GM12878 (cell line): ENCODE data around the gene RAC2. TPM values are rescaled to one million over a fixed set of nuclear protein-coding genes. Genes with fewer than 3 reads are reported as not detected.

ENCODE experiments used
- CBX5 ChIP-seq: sonication (generic); IDR thresholded peaks from 2 replicates; pipeline ENCODE4 v1.6.1; 2016; ENCODE audit warnings: low read depth, moderate library complexity, mild to moderate bottlenecking, inconsistent platforms
- EED ChIP-seq: sonication (generic); IDR thresholded peaks from 2 replicates; pipeline ENCODE4 v1.6.1; 2016; ENCODE audit warnings: antibody characterized with exemption, low read depth
- FOXM1 ChIP-seq: IDR thresholded peaks from 2 replicates; pipeline ENCODE4 v1.6.1; 2012; ENCODE audit warnings: low read depth, mild to moderate bottlenecking, inconsistent platforms, low read length, moderate library complexity
- IRF4 ChIP-seq: IDR thresholded peaks from 2 replicates; pipeline ENCODE4 v1.6.1; 2011; ENCODE audit warnings: low read depth, low read length
- MTA2 ChIP-seq: fragments of 450-650 bp; IDR thresholded peaks from 2 replicates; pipeline ENCODE4 v1.6.1; 2016; ENCODE audit warnings: low read depth, mild to moderate bottlenecking, moderate library complexity
- NBN ChIP-seq: fragments of 450-650 bp; IDR thresholded peaks from 2 replicates; pipeline ENCODE4 v1.6.1; 2016
- NFYB ChIP-seq: IDR thresholded peaks from 2 replicates; pipeline ENCODE4 v1.6.1; 2011; ENCODE audit warnings: low read depth, mild to moderate bottlenecking, low read length, improper control_type of control experiment, moderate library complexity; ENCODE audit not compliant: insufficient read depth
- SMAD1 ChIP-seq: fragments of 450-650 bp; IDR thresholded peaks from 2 replicates; pipeline ENCODE4 v1.6.1; 2018; ENCODE audit warnings: mild to moderate bottlenecking, low read depth; ENCODE audit not compliant: partially characterized antibody
- SMARCA5 ChIP-seq: fragments of 450-650 bp; IDR thresholded peaks from 2 replicates; pipeline ENCODE4 v1.6.1; 2017; ENCODE audit warnings: mild to moderate bottlenecking
- polyA plus RNA-seq, 11 experiments: library from polyadenylated mRNA; depleted of rRNA in 4 of 11; unstranded in 6 of 11; stranded (reverse) in 5 of 11; fragments of >200 nt; fragmentation: Nextera tagmentation in 4 of 11; fragmentation: Illumina TruSeq in 1 of 11; extraction: Ambion mirVana in 4 of 11; extraction: Trizol in 1 of 11; gene quantifications; 1 replicate in 1 of 11; 2 replicates in 10 of 11; pipeline versions ENCODE4 v1.2.1 to v1.2.3, GENCODE V29; 2011 to 2016; ENCODE audit warnings: inconsistent platforms in 2 of 11, missing spikeins in 2 of 11, low read depth in 1 of 11
- total RNA-seq, 4 experiments: library from RNA; depleted of rRNA in 3 of 4; stranded (reverse); fragments of >200 nt in 3 of 4; fragmentation: Illumina TruSeq in 1 of 4; extraction: Trizol in 1 of 4; gene quantifications; 2 replicates each; pipeline versions ENCODE4 v1.2.1 to v1.2.3, GENCODE V29; 2013 to 2021
- TF ChIP-seq, protein P1 (sequence below), 3 experiments: IDR thresholded peaks in 2 of 3; conservative IDR thresholded peaks in 1 of 3; 2 replicates each; pipeline ENCODE4 v1.5.1; 2011; ENCODE audit warnings: low read depth in 3 of 3, low read length in 3 of 3, mild to moderate bottlenecking in 3 of 3, control low read depth in 2 of 3, moderate library complexity in 2 of 3, inconsistent platforms in 1 of 3, mixed read lengths in 1 of 3; ENCODE audit not compliant: control insufficient read depth in 2 of 3, insufficient read depth in 1 of 3; ENCODE audit errors: extremely low read depth in 1 of 3
- TF ChIP-seq, protein P2 (sequence below): fragments of 450-650 bp; IDR thresholded peaks from 2 replicates; pipeline ENCODE4 v1.6.1; 2017; ENCODE audit warnings: mild to moderate bottlenecking, moderate library complexity
- TF ChIP-seq, protein P3 (sequence below): fragments of 150-350 bp; IDR thresholded peaks from 2 replicates; pipeline ENCODE4 v1.6.1; 2014; ENCODE audit warnings: mild to moderate bottlenecking, low read depth, low read length
- TF ChIP-seq, protein P4 (sequence below): IDR thresholded peaks from 2 replicates; pipeline ENCODE4 v1.6.1; 2012; ENCODE audit warnings: low read length, inconsistent platforms
- TF ChIP-seq, protein P5 (sequence below): IDR thresholded peaks from 2 replicates; pipeline ENCODE4 v1.6.1; 2011; ENCODE audit warnings: mild to moderate bottlenecking, low read depth, low read length, moderate library complexity; ENCODE audit not compliant: insufficient replicate concordance
- TF ChIP-seq, protein P6 (sequence below): fragments of 450-650 bp; IDR thresholded peaks from 2 replicates; pipeline ENCODE4 v1.6.1; 2017; ENCODE audit warnings: mild to moderate bottlenecking
- TF ChIP-seq, protein P7 (sequence below): fragments of 450-650 bp; IDR thresholded peaks from 2 replicates; pipeline ENCODE4 v1.6.1; 2016; ENCODE audit warnings: mild to moderate bottlenecking

RAC2 gene
- total and polyA plus RNA-seq, 10 of the 15 experiments (the other 5 are each of a cell fraction or from before 2014, with no cell fraction given) = 102 to 386 (median 304) TPM

DNA sequence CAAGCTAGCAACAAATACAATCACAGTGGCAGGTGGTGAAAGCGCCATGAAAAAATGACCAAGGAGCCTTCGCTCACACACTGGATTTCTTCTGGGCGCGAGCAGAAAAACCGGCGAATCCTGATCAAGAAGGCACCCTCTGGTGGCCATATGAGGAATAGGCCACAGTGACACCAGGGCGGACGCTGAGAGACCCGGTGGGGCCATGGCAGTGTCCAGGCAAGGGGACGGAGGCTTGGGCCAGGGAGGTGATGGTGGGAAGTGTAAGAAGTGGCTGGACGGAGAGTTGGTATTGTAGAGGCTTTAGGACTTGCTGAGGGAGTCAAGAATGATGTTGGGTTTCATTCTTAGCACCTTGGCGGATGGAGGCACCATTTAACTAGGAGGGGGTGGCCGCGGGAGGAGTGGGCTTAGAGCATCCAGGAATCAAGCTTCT, 16.9 kb upstream of the RAC2 start (continued):
- TF ChIP-seq, protein P1, sequence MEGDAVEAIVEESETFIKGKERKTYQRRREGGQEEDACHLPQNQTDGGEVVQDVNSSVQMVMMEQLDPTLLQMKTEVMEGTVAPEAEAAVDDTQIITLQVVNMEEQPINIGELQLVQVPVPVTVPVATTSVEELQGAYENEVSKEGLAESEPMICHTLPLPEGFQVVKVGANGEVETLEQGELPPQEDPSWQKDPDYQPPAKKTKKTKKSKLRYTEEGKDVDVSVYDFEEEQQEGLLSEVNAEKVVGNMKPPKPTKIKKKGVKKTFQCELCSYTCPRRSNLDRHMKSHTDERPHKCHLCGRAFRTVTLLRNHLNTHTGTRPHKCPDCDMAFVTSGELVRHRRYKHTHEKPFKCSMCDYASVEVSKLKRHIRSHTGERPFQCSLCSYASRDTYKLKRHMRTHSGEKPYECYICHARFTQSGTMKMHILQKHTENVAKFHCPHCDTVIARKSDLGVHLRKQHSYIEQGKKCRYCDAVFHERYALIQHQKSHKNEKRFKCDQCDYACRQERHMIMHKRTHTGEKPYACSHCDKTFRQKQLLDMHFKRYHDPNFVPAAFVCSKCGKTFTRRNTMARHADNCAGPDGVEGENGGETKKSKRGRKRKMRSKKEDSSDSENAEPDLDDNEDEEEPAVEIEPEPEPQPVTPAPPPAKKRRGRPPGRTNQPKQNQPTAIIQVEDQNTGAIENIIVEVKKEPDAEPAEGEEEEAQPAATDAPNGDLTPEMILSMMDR (IDR thresholded peaks at IDR 0.05 in 2 of 3, conservative IDR thresholded peaks at IDR 0.05 in 1 of 3; ENCODE audit: control insufficient read depth in 2 of 3, extremely low read depth in 1 of 3, insufficient read depth in 1 of 3, low read depth in 3 of 3, low read length in 3 of 3) = peak; percentile 83 to 96 (median 92)
- TF ChIP-seq, protein P2, sequence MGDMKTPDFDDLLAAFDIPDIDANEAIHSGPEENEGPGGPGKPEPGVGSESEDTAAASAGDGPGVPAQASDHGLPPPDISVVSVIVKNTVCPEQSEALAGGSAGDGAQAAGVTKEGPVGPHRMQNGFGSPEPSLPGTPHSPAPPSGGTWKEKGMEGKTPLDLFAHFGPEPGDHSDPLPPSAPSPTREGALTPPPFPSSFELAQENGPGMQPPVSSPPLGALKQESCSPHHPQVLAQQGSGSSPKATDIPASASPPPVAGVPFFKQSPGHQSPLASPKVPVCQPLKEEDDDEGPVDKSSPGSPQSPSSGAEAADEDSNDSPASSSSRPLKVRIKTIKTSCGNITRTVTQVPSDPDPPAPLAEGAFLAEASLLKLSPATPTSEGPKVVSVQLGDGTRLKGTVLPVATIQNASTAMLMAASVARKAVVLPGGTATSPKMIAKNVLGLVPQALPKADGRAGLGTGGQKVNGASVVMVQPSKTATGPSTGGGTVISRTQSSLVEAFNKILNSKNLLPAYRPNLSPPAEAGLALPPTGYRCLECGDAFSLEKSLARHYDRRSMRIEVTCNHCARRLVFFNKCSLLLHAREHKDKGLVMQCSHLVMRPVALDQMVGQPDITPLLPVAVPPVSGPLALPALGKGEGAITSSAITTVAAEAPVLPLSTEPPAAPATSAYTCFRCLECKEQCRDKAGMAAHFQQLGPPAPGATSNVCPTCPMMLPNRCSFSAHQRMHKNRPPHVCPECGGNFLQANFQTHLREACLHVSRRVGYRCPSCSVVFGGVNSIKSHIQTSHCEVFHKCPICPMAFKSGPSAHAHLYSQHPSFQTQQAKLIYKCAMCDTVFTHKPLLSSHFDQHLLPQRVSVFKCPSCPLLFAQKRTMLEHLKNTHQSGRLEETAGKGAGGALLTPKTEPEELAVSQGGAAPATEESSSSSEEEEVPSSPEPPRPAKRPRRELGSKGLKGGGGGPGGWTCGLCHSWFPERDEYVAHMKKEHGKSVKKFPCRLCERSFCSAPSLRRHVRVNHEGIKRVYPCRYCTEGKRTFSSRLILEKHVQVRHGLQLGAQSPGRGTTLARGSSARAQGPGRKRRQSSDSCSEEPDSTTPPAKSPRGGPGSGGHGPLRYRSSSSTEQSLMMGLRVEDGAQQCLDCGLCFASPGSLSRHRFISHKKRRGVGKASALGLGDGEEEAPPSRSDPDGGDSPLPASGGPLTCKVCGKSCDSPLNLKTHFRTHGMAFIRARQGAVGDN = no peak
- TF ChIP-seq, protein P3, sequence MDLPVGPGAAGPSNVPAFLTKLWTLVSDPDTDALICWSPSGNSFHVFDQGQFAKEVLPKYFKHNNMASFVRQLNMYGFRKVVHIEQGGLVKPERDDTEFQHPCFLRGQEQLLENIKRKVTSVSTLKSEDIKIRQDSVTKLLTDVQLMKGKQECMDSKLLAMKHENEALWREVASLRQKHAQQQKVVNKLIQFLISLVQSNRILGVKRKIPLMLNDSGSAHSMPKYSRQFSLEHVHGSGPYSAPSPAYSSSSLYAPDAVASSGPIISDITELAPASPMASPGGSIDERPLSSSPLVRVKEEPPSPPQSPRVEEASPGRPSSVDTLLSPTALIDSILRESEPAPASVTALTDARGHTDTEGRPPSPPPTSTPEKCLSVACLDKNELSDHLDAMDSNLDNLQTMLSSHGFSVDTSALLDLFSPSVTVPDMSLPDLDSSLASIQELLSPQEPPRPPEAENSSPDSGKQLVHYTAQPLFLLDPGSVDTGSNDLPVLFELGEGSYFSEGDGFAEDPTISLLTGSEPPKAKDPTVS = no peak
- TF ChIP-seq, protein P4, sequence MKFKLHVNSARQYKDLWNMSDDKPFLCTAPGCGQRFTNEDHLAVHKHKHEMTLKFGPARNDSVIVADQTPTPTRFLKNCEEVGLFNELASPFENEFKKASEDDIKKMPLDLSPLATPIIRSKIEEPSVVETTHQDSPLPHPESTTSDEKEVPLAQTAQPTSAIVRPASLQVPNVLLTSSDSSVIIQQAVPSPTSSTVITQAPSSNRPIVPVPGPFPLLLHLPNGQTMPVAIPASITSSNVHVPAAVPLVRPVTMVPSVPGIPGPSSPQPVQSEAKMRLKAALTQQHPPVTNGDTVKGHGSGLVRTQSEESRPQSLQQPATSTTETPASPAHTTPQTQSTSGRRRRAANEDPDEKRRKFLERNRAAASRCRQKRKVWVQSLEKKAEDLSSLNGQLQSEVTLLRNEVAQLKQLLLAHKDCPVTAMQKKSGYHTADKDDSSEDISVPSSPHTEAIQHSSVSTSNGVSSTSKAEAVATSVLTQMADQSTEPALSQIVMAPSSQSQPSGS = no peak
- TF ChIP-seq FOXM1 = 0 out of 2 replicates have a peak, but pooled peaks have one; percentile 36
- peak; percentile 64; the same call in 1 of the 2 replicates for TF ChIP-seq NBN
- peak; percentile 61; the same call in 1 of the 2 replicates for TF ChIP-seq SMARCA5
- 0 out of 2 replicates have a peak, but pooled peaks have one; percentile 12 for TF ChIP-seq EED
- no peak for TF ChIP-seq SMAD1
- no peak for TF ChIP-seq IRF4
- no peak for TF ChIP-seq NFYB
- TF ChIP-seq, protein P5, sequence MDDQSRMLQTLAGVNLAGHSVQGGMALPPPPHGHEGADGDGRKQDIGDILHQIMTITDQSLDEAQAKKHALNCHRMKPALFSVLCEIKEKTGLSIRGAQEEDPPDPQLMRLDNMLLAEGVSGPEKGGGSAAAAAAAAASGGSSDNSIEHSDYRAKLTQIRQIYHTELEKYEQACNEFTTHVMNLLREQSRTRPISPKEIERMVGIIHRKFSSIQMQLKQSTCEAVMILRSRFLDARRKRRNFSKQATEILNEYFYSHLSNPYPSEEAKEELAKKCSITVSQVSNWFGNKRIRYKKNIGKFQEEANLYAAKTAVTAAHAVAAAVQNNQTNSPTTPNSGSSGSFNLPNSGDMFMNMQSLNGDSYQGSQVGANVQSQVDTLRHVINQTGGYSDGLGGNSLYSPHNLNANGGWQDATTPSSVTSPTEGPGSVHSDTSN = no peak
- TF ChIP-seq, protein P6, sequence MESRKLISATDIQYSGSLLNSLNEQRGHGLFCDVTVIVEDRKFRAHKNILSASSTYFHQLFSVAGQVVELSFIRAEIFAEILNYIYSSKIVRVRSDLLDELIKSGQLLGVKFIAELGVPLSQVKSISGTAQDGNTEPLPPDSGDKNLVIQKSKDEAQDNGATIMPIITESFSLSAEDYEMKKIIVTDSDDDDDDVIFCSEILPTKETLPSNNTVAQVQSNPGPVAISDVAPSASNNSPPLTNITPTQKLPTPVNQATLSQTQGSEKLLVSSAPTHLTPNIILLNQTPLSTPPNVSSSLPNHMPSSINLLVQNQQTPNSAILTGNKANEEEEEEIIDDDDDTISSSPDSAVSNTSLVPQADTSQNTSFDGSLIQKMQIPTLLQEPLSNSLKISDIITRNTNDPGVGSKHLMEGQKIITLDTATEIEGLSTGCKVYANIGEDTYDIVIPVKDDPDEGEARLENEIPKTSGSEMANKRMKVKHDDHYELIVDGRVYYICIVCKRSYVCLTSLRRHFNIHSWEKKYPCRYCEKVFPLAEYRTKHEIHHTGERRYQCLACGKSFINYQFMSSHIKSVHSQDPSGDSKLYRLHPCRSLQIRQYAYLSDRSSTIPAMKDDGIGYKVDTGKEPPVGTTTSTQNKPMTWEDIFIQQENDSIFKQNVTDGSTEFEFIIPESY = peak; percentile 86; the same call in 1 of the 2 replicates
- TF ChIP-seq, protein P7, sequence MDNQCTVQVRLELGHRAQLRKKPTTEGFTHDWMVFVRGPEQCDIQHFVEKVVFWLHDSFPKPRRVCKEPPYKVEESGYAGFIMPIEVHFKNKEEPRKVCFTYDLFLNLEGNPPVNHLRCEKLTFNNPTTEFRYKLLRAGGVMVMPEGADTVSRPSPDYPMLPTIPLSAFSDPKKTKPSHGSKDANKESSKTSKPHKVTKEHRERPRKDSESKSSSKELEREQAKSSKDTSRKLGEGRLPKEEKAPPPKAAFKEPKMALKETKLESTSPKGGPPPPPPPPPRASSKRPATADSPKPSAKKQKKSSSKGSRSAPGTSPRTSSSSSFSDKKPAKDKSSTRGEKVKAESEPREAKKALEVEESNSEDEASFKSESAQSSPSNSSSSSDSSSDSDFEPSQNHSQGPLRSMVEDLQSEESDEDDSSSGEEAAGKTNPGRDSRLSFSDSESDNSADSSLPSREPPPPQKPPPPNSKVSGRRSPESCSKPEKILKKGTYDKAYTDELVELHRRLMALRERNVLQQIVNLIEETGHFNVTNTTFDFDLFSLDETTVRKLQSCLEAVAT = 0 out of 2 replicates have a peak, but pooled peaks have one; percentile 39
- TF ChIP-seq CBX5 = no peak
- TF ChIP-seq MTA2 = peak; percentile 36; the same call in 1 of the 2 replicates
